ENCODE results near the gene SERPINA4. TPM values are rescaled to one million over a fixed set of nuclear protein-coding genes. Genes with fewer than 3 reads are reported as not detected.

Gene SERPINA4
- total RNA-seq, 1 donor from 2014 or later = not detected

GRCh38 chr14:94540031-94540794 is 21.0 kb upstream of the SERPINA4 start:
- TF ChIP-seq CTCF (IDR thresholded peaks at IDR 0.05; ENCODE audit: insufficient read depth, low read length, poor library complexity, severe bottlenecking) = no peak
- H3K36me3 ChIP-seq (ENCODE audit: control insufficient read depth, insufficient read depth, low read length) = no peaks in the 10 kb centered on the region
- H3K27me3 ChIP-seq (ENCODE audit: control insufficient read depth, insufficient read depth, low read length) = no peaks in the 10 kb centered on the region
- no peak overlapping the region for H3K4me3 ChIP-seq (ENCODE audit: low read depth, low read length)
- DNase-seq (ENCODE audit: low read depth) = no peak

- TF ChIP-seq CTCF (IDR thresholded peaks at IDR 0.05; ENCODE audit: insufficient read depth, low read length, poor library complexity, severe bottlenecking) = no peak
- H3K4me3 ChIP-seq (ENCODE audit: low read depth, low read length) = no peak overlapping the region
- DNase-seq (ENCODE audit: low read depth) = no peak
- H3K36me3 ChIP-seq (ENCODE audit: control insufficient read depth, insufficient read depth, low read length) = no peaks in the 10 kb centered on the region
- no peaks in the 10 kb centered on the region for H3K27me3 ChIP-seq (ENCODE audit: control insufficient read depth, insufficient read depth, low read length)
Observed at GRCh38 chr14:94541234-94541975, 19.8 kb upstream of the SERPINA4 start.

- no peak for DNase-seq (ENCODE audit: low read depth)
- H3K4me3 ChIP-seq (ENCODE audit: low read depth, low read length) = no peak overlapping the region
- no peaks in the 10 kb centered on the region for H3K27me3 ChIP-seq (ENCODE audit: control insufficient read depth, insufficient read depth, low read length)
- H3K36me3 ChIP-seq (ENCODE audit: control insufficient read depth, insufficient read depth, low read length) = no peaks in the 10 kb centered on the region
- TF ChIP-seq CTCF (IDR thresholded peaks at IDR 0.05; ENCODE audit: insufficient read depth, low read length, poor library complexity, severe bottlenecking) = no peak
Observed at GRCh38 chr14:94542111-94542810, 19.0 kb upstream of the SERPINA4 start.

- DNase-seq (ENCODE audit: low read depth) = no peak
- no peak for TF ChIP-seq CTCF (IDR thresholded peaks at IDR 0.05; ENCODE audit: insufficient read depth, low read length, poor library complexity, severe bottlenecking)
Observed at GRCh38 chr14:94542811-94543440, 18.3 kb upstream of the SERPINA4 start.

GRCh38 chr14:94543449-94544124 is 17.7 kb upstream of the SERPINA4 start:
- no peak for TF ChIP-seq CTCF (IDR thresholded peaks at IDR 0.05; ENCODE audit: insufficient read depth, low read length, poor library complexity, severe bottlenecking)
- DNase-seq (ENCODE audit: low read depth) = no peak
- Histone ChIP-seq H3K27me3 (ENCODE audit: control insufficient read depth, insufficient read depth, low read length) (no peaks in the 10 kb centered on the region), H3K36me3 (ENCODE audit: control insufficient read depth, insufficient read depth, low read length) (no peaks in the 10 kb centered on the region), H3K4me3 (ENCODE audit: low read depth, low read length) (no peak overlapping the region)

More at GRCh38 chr14:94542811-94543440, 18.3 kb upstream of the SERPINA4 start:
- no peak overlapping the region for H3K4me3 ChIP-seq (ENCODE audit: low read depth, low read length)
- no peaks in the 10 kb centered on the region for H3K36me3 ChIP-seq (ENCODE audit: control insufficient read depth, insufficient read depth, low read length)
- H3K27me3 ChIP-seq (ENCODE audit: control insufficient read depth, insufficient read depth, low read length) = no peaks in the 10 kb centered on the region

All from kidney epithelial cell (primary cell).